Loucy (cell line): Measurements from ENCODE around the gene ZNF81.

ENCODE experiments used
- CTCF ChIP-seq: fragments of 200-600 bp; sonication (generic); conservative IDR thresholded peaks from 2 replicates; pipeline ENCODE4 v1.5.1; 2014; ENCODE audit warnings: mild to moderate bottlenecking, antibody characterized with exemption, low read length
- EZH2phosphoT487 ChIP-seq: fragments of 200-600 bp; IDR thresholded peaks from 2 replicates; pipeline ENCODE4 v1.6.1; 2018; ENCODE audit warnings: antibody characterized with exemption, mild to moderate bottlenecking, moderate library complexity, borderline replicate concordance

- TF ChIP-seq CTCF (no peak), EZH2phosphoT487 (no peak)
Measured at GRCh38 chrX:47864300-47864699, 27.6 kb downstream of the ZNF81 start.
